Stimulated activated CD8-positive, alpha-beta memory T cell treated with anti-CD3 and anti-CD28 coated beads, Interleukin-4, amount 100 ng/mL, for 1 hour (primary cell): Measurements from ENCODE around the gene CD82.
"Not testable (repeated sequence)": the region's sequence is repeated elsewhere in the genome, so short reads cannot be mapped to it uniquely, and the experiment has no call there.

Experiments
- DNase-seq, 2 donors: peaks; one replicate each; pipeline ENCODE4 v3.0.0-alpha.2; 2020; ENCODE audit warnings: low read depth in 2 of 2, low spot score in 1 of 2

Gene CD82

GRCh38 chr11:44658506-44658850 lies 93.0 kb downstream of the CD82 start:
- no peak for DNase-seq

- DNase-seq: no peak
These were observed 94.2 kb downstream of the CD82 start for GRCh38 chr11:44659641-44660040.

GRCh38 chr11:44660535-44660934 lies 95.1 kb downstream of the CD82 start:
- not testable (repeated sequence) for DNase-seq

- DNase-seq: no peak
These were observed 95.9 kb downstream of the CD82 start for GRCh38 chr11:44661311-44661717.
